GM19468 (cell line): ENCODE measurements around the gene SCARF1.

Source experiments
- ATAC-seq: cut with Tn5 transposase; IDR thresholded peaks from one replicate; pipeline ENCODE4 v1.9.1; 2021; ENCODE audit warnings: mild to moderate bottlenecking, moderate library complexity, moderate number of reproducible peaks; ENCODE audit not compliant: unreplicated experiment; ENCODE audit errors: extremely low read depth

Gene SCARF1

DNA sequence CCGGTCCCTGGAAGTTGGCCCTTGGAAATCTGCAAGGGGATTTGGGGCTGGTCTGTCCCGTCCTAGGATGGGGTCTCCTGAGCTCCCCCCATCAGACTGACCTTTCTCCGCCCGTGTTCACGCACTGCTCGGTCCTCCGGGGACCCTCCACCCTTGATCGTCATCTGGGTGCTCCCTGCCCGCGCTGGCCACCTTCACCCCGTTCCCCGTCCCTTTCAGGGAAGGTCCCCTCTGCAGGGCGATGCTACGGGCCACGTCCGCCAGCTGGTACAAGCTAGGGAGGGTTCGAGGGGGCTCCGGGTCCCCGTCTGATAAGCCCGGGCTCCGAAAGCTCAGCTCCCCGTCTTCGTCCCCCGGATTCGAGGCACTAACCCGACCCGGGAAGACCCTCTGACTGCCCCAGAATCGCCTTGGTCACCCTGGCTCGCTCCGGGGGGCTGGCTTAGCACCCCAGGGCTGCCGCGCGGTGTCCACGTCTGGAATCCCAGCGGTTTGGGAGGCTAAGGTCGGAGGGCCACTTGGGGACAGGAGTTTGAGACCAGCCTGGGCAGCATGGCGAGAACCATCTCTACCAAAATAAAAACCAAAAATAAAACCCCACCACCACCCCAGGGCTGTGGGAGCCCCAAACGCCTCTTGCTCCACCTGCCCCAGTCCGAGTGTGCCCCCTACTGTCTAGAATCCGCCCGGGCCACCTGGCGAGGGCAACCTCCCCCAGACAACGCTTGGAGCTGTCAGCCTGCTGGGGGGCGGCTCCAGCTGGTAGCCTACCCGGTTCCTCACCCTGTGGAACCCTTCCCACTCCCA, 15.8 kb downstream of the SCARF1 start:
- no peak for ATAC-seq

GRCh38 chr17:1628856-1629503, 16.6 kb downstream of the SCARF1 start:
- peak; percentile 20 for ATAC-seq

DNA sequence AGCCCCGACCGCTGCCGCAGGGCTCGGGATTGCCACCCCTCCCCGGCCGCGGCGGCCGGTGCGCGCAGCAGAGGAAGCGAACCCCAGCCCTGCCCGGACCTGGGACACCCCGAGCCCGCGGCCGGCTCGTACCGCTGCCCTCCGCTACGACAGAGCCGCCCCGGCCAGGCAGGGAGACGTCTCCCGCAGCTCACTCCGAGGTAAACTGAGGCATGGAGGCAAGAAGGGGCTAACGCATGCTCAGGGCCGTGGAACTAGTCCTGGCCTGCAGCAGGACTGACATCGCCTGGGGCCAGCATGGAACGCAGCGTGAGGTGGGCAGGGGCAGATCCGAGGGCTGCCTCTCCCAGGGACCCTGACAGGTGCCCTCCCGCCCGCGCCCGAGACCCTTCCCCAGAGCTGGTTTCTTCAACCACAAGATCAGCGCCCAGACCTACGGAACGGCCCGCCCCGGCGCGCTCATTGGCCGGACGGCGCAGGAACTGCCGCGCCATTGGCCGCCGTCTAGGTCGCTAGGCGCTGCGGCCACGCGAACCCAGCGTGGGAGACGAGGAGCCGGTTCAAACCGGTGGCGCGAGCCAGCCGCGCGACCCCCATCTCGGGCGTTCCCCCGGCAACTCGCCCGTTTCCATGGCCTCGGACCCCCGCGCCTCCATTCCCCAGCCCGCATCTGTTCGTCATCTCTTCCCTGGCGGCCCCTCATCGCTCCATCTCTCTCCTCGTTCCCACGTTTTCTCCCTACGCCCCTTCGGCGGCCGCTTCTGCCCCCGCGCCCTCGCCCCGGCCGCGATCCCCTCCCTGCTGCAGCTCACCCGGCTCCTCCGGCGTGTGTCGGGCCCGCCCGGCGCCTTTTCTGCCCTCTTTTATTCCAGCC, 17.3 kb downstream of the SCARF1 start, which contains the start of gene SLC43A2:
Gene SLC43A2, minus strand, starts transcription at position 853 of the 874 bp plus-strand sequence. CDS start 960 bp downstream, outside the sequence.
- ATAC-seq: no peak

GRCh38 chr17:1627182-1627981, 18.1 kb downstream of the SCARF1 start:
- no peak for ATAC-seq

- ATAC-seq: no peak
Measured at GRCh38 chr17:1626333-1626732, 19.2 kb downstream of the SCARF1 start.

GRCh38 chr17:1625581-1625980, 20.0 kb downstream of the SCARF1 start:
- no peak for ATAC-seq

DNA sequence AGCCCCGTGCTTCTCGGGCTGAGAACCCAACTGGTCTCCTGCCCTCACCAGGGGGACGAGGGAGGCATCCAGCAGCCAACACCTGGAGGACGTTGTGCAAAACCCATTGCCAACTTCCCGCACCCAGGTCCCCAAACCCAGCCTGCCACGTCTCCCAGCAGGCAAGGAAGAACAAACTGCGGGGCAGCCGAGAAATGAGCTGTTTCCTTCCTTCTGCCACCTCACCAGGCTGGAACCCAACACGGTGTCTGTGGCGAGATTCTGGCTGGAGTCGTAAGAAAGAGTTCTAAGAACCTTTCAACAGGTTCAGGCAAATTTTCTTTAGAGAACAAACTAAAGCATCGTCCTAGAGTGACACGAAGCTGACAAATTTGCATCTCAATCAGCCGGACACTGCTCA, 20.5 kb downstream of the SCARF1 start:
- ATAC-seq: no peak

DNA sequence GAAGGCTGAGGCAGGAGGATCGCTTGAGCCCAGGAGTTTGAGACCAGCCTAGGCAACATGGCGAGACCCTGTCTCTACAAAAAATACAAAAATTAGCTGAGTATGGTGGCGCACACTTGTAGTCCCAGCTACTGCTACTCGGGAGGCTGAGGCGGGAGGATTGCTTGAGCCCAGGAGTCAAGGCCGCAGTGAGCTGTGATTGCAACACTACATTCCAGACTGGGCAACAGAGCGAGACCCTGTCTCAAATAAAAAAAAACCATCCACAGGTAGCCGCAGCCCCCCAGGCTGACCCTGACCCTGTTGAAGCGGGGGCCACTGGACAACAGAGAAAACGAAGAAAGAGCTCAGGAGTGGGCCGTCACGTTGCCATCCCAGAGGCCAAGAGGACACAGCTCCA, 20.9 kb downstream of the SCARF1 start:
- ATAC-seq: no peak

- no peak for ATAC-seq
Measured at GRCh38 chr17:1623057-1623630, 22.4 kb downstream of the SCARF1 start.

GRCh38 chr17:1621273-1621954, 24.1 kb downstream of the SCARF1 start:
- no peak for ATAC-seq

DNA sequence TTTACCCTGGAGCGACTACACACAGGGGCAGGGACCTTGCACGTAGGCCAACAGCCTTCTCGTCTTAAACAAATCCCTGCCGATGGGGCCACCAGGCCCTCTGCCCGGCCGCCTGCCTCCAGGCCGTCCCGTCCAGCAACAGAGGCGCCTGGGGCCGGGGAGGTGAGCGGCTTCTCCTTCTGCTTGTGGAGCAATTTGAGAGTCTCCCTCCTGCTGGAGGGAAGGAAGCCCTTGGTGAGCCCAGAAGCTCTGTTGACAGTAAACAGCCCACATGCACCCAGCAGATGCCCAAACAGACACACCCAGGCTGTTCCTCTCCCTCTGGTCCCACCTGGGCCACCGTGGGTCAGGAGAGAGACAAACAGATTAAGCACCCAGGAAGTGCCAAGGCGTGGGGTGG, 25.0 kb downstream of the SCARF1 start:
- ATAC-seq: no peak

DNA sequence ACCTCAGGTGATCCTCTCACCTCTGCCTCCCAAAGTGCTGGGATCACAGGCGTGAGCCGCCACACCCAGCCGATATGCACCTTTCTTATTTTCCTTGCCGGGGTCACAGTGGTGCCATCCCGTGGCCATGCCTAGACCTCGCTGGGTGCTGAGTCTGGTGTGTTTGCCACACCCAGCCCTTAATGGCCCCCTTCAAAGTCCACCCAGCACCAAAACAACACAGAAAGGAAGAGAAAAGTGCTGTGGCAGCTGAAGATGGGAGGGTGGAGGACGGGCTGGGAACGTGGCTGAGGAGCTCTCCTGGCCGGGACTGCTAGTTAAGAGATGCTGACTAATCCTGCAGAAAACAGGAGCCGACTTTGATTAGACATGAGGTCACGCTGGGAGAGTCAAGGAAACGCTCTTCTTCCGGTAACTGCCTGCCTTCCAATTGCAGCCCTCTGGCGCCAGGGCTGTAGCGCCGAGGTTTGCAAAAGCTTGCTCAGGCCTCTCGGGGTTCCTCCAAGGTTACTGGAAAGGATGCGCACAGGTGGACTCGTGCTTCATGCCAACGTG, 27.8 kb downstream of the SCARF1 start:
- ATAC-seq: no peak

GRCh38 chr17:1616101-1616500, 29.4 kb downstream of the SCARF1 start:
- ATAC-seq: no peak

- no peak for ATAC-seq
Measured at GRCh38 chr17:1612400-1612799, 33.1 kb downstream of the SCARF1 start.

DNA sequence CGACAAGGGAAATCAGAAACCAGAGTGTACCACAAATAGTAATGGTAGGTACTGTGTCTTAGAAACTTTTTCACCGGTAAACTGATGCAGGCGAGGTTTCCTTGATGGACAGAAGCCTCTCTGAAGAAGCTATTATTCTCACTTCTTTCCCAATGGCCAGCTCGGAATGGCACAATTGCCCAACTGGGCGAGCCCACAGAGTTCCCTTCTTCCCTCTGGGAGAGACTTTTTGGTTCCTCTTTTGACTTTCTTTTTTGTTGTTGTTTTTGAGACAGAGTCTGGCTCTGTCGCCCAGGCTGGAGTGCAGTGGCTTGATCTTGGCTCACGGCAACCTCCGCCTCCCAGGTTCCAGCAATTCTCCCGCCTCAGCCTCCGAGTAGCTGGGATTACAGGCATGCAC, 33.8 kb downstream of the SCARF1 start:
- no peak for ATAC-seq

DNA sequence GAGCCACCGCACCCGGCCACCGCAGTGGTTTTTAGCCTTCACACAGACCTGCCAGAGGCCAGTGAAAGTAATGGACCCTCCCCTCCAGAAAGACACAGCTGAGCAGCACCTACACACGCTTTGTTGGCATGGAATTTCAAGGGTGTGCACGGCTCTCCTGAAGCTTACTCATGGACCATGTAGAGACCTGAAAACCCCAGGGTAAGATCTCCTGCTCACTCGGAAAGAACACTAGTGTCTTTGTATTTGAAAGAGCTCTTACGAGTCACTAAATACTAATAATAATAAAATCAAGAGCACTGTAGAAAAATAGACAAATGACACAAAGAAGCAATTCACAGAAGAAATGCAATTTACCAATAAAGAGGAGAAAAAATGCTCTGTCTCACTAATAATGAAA, 36.9 kb downstream of the SCARF1 start:
- no peak for ATAC-seq

GRCh38 chr17:1607971-1608320, 37.6 kb downstream of the SCARF1 start:
- ATAC-seq: no peak

- ATAC-seq: no peak
Measured at GRCh38 chr17:1606352-1606985, 39.1 kb downstream of the SCARF1 start.
